ENCODE data around the gene PI4K2A.

PI4K2A gene

DNA sequence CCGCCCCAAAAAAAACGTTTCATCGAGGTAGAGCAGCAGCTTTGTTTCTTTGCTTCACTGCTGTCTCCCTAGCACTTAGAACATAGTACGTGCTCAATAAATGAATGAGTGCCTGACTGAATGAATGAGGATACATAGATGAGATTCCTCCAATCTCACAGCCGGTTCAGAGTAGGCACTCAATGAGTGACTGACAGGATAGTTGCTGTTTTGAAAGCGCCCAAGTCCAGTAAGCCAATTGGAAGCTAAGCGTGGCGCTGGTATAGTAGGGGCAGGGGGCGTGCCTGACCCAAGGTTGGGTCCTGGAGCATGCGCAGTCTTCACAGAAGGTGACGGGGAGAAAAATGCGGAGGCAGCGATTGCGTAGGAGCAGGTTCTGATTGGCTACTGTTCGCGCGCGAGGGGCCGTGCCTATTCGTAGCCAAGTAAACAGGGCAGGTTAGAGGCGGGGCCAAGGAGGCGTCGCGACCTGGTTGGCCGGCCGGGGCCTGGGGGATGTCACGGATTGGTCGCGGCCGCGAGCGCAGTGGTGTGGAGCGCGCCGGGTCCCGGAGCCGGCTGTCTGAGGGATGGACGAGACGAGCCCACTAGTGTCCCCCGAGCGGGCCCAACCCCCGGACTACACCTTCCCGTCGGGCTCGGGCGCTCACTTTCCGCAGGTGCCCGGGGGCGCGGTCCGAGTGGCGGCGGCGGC lies at the start of gene PI4K2A:
Gene PI4K2A (plus strand): TSS at position 498 of the 694 bp plus-strand sequence. CDS start 72 bp downstream, at position 570.
- DNase-seq, result peak; percentile 99

DNA sequence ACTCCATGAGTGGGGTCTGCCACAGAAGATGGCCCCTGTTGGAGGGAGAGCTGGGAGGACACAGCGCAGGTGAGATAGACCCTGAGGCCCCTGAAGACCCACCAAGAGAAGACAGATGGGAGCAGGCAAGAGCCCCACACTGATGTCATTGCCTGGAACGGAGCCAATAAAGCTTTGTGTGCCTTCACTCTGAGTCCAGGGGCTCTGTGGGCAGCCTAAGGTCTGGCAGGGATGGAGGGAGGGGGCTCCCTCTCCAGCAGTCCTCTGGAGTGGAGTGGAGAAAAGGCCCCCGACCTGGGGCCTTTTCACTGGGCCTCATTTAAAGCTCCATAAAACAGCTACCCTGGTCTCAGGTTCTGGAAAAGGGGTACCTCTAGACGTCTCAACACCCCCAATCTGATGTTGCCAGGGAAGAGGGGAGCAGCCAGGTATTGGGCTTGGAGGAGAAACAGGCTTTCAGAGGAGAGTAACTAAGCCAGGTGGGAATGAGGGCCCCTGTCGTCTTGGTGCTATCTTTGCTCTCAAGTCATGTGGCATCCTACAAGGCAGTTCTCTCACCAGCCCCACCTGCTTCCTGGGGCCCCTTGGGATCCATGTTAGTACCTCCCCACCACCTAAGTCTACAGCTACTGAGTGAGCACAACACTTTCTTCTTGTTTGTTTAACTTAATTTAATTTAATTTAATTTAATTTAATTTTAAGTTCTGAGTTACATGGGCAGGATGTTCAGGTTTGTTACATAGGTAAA lies 49.5 kb upstream of the PI4K2A start:
- DNase-seq, result no peak

DNA sequence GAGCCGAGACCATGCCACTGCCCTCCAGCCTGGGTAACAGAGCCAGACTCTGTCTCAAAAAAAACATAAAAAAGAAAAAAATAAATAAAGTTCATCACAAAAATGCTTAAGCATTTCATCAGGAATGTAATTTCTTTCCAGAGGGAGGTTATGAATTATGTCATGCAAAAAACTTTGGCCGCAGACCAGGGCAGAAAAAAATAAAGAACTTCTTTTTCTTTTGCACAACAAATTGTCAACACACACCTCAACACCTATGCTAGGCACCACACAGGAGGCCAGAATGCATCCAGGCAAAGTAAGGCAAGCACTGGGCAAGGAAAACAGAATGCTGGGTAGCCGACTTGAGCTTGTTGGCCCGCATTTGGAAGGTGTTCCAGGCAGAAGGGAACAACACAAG lies 47.0 kb upstream of the PI4K2A start:
- no peak for DNase-seq

DNA sequence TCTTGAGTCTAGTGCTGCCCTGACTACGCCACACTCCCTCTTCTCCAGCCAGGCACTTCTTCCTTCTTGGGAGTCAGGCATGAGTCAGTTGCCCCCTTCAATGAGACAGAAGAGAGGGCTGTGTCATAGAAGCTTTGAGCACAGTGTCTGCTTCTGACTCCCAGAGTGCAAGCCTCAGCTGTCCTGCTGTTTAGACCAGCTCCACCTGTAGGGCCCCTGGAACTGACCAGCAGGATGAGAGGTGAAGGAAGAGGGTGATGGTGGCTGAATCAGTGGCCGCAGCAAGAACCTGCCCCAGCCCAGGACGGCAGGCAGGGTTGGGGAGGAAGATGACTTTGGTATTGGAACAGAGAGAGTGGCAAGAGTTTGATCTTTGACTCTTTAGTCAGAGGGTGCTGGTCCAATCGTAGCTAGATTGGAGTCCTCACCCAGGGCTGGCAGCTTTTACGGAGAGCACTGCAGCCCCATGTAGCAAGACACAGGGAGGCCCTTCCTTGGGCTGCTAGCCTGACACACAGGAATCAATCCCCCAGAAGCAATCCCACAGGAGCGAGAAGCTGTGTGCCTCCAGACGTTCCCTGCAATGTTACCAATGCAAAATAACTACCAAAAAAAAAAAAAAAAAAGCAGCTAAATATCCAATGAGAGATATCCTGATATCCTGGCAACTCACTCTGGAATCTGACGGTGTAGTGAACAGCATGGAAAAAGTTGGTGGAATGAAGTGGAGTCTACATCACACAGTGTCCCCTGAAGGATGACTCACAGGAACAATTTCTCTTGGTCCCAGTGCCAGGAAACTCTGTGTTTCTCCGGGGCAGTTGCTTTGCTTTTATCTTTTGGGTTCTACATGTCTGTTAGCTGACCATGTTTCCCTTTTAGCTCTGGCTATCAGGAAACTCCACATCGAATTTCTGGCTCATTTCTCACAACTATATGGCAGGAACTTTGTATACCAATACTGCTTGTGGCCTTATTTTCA lies 44.1 kb upstream of the PI4K2A start:
- DNase-seq, result peak; percentile 45

DNA sequence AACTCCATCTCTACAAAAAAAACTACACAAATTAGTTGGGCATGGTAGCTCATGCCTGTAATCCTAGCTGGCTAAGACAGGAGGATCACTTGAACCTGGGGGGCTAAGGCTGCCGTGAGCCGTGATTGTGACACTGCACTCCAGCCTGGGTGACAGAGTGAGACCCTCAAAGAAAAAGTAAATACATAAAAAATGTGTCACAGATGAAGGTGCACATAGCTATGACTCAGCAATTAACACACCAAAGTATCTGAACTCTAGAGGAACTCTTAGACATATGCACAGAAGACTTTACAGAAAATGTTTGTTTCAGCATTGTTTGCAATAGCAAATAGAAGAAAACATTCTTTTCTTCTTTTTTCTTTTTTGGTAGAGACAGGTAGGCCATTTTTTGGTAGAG lies 42.7 kb upstream of the PI4K2A start:
- no peak for DNase-seq

DNA sequence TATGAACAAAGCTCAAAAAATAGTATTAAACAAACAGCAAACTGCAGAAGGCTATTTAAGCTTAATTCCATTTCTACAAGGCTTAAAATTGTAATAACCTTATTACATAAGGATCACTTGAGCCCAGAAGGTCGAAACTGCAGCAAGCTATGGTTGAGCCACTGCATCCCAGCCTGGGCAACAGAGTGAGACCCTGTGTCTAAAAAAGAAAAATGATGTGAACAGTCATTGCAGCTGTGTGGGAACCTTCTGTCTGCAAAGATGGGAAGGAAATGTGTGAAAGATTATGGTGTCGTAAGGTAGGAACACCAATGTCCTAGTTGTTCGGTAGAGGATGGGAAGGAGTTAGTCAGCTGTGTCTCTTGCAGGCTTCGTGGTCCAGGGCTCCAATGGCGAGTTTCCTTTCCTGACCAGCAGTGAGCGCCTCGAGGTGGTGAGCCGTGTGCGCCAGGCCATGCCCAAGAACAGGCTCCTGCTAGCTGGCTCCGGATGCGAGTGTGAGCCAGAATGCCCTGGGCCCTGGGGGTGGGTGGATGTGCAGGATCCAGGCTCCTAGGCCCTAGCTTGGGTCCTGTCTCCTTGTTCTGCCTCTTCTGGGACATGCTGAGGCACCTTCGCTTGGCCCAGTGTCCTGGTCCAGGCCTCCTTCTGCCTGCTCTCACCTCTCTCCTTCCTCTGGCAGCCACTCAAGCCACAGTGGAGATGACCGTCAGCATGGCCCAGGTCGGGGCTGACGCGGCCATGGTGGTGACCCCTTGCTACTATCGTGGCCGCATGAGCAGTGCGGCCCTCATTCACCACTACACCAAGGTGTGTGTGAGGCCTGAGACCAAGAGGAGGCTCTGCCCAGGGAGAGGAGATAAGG lies 41.8 kb upstream of the PI4K2A start:
- no peak for DNase-seq

DNA sequence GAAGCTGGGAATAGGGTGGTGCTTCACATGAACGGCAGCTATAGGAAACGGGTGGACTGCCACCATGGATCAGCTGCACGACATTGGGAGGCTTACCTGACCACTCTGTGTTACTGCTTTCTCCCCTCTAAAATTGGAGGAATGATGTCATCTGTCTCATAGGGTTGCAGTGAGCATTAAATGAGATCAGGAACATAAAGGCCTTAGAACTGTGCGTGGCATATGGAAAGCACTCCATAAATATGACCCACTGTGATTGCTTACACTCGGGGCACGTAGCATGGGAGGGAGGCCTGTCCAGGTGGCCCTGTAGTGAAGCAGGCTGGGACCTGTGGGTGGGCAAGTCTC lies 41.2 kb upstream of the PI4K2A start:
- DNase-seq, result no peak

DNA sequence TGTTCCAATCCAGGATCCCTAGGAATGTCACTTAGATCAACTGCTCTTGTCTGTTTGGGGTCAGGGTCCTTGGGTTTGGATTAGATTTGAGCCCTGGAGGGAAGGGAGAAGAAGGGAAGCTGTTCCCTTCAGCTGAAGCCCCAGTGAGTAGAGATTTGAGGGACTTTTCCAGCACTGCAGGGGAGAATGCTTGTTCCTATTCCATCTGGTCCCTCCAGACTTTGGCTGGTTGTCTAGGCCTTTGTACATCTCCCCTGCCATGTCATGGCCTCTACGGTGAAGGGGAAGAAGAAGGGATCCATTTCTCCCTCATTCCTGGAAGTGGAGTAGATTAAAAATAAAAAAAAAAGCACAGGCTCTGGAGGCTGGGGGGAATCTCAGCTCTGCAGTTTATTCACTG lies 39.9 kb upstream of the PI4K2A start:
- DNase-seq, result no peak

DNA sequence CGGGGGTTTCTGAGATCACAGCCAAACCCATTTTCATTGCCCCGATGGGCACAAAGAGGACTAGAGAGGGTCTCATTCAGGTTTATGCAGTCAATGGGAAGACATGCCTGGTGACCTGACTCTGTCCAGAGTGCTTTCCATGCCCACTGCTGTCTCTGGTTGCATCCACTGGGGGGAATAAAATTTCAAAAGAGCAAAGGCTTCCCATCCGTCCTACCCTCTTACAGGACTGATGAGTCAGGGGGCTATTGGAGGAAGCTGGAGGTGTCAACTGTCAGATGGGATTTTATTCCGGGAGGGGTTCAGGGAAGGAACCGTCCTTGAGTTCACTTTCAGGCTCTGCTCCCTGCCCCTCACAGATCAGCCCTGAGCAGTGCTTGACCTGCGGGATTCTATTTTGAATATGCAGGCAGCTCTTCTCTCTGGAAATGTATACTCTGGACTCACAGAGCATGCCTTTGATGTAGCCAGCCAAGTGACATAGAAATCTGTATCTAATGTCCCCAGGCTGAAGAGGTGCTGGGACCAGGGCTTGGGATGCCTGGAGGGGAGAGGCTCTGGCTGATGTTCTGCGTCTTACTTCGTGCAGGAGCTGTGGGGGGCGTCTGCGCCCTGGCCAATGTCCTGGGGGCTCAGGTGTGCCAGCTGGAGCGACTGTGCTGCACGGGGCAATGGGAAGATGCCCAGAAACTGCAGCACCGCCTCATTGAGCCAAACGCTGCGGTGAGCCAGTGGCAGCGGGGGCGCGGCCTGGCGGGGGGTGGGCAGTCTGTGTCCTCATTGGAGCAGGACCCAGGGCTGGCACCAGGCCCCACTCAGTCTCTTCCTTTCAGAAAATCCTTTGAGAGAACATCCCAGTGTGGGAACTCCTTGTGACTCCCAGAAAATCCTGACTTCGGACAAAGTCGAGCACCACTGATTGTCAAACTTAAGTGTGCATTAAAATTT lies 38.9 kb upstream of the PI4K2A start:
- no peak for DNase-seq

DNA sequence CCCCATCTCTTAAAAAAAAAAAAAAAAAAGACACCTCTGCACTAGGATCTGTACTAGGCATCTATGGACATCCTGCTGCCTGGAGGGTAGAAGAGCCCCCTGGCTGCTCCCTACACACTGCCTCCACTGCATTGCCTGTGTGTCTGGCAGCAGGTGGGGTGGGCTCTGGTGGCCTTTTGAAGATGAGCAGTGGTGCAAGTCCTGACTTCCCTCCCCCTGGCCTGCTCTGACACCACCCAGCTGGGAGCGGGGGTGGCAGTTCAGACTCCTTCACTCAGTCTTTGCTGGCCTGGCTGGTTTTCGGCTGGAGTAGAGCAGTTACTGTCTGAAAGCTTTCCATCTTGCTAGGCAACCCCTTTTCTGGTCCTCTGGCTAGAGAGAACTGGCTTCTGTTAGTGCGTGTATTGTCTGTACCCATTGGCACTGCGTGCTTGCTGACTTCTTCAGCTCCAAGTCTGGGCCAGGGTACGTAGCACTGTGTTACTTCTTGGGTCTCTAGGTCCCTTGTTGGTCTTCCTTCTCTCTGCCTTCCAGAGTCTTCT lies 33.3 kb upstream of the PI4K2A start:
- DNase-seq, result no peak

DNA sequence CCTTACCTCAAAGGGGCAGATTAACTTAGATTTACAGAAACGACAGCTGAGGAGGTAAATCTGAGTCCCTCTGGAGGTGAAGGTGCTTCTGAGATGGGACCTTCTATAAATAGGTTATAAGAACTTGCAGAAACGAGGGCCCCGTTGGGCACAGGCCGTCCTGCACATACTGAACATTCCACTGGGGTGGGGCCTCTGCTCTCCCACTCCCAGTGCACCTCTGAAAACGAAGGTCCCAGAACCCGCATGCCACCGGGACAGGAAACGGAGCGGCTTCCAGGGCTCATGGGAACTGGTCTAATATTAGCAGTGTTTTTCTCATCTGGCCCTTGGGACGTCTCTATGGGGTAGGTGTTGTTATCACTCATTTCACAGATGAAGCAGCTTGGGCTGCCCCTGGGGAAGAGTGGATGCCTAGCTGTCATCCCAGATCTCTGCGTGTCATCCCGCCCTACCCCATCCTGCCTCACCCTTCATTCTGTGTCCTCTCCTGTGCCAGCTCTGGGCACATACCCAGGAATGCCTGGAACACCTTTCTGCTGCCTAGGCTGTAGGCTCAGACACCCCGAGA lies 31.4 kb upstream of the PI4K2A start:
- DNase-seq, result no peak

DNA sequence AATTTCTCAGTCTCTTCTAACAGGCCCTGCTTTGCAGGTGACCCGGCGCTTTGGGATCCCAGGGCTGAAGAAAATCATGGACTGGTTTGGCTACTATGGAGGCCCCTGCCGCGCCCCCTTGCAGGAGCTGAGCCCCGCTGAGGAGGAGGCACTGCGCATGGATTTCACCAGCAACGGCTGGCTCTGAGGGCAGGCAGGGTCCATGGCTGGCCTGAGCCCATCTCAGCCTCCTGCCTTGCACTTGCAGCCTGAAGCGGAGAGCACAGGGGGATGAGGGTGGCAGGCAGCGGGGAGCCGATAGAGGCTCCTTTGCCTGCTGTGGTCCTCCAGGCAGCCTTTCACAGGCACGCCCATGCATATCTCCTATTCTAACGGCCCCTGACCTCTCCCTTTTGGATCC lies 29.0 kb upstream of the PI4K2A start:
- no peak for DNase-seq

DNA sequence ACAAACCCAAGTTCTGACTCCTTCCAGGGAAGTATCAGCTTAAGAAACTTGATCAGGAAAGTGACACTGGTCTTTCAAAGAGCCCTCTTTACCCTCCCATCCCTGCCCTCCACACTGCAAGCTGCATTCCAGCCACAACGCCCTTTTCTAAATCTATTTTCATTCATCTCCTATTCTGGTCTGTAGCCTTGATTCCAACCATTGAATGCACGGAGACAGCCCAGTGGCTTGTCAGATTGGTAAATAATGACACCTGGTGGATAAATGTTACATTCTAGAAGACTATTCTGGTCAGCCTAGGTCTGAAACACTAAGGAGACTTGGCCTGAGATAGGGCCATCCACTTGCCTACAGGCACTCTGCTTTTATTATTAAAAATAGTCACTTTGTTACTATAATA lies 28.1 kb upstream of the PI4K2A start:
- no peak for DNase-seq

DNA sequence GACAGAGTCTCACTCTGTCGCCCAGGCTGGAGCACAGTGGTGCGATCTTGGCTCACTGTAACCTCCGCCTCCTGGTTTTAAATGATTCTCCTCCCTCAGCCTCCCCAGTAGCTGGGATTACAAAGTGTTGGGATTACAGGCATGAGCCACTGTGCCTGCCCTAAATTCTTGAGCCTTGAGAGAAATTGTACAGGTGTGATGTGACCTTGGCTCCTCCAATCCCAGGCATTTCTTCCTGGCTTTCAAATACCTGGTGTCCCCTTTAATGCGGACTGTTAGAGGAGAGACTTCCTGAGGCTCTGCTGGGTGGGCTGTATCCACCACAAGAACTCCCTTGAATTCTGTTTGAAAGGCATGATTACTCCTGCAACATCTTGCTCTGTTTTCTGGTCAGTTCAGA lies 22.2 kb upstream of the PI4K2A start:
- no peak for DNase-seq

DNA sequence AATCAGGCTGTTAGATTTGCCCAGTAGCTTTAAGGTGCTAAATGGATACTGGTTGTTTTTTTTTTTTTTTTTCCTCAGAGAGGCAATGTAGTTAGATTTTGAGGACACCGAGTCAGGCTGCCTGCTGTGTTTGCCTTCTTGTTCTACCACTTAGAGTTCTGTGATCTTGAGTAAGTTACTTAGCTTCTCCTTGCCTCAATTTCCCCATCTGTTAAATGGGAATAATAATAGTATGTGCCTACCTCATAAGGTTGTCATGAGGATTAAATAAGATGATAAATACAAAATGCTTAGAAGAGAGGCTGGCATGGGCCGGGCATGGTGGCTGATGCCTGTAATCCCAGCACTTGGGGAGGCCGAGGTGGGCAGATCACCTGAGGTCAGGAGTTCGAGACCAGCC lies 21.7 kb upstream of the PI4K2A start:
- no peak for DNase-seq

DNA sequence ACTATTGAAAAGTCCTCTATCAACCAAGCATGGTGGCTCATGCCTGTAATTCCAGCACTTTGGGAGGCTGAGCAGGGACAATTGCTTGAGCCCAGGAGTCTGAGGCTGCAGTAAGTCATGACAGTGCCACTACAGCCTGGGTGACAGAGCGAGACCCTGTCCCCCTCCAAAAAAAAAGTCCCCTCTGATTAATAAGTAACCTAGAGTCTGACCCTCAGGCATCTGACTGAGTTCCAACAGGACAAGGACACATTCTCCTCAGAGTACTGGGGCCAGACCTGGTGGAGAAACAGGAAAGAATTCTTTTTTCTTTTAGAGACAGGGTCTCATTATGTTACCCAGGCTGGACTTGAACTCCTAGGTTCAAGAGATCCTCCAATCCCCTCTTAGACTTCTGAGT lies 17.2 kb upstream of the PI4K2A start:
- no peak for DNase-seq

DNA sequence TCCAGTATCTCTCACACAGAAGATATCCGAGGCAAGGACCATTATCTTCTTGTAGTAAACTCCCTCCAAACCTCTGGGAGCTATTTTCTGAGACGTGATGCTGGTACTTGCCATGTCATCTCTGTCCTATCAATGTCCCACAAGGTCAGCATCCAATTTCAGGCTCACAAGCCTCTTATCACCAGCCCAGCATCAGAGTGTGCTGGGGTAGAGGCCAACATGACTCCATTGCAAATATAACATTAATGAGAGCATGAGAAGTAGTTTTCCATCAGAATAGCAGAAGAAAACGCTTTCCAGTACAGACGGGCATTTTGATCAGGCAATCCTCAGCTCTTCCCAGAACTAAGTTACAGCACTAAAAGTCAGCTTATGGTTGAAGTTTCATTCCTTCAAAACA lies 12.7 kb upstream of the PI4K2A start:
- DNase-seq, result no peak

DNA sequence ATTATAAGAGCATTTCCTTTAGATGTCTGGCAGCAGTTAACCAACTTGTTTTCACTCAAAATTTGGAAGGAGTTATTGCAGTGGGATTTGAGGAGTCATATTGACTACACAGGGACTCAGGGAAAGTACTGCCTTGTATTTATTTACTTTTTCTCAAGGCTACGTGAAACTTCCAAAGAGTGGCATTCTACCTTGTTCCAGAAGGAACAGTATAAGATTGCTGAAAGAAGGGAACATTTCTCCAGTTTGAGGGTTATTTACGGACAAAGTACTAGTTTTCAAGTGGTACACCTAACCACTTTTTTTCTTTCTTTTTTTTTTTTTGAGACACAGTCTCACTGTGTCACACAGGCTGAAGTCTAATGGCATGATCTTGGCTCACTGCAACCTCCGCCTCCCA lies 12.2 kb upstream of the PI4K2A start:
- DNase-seq, result no peak

DNA sequence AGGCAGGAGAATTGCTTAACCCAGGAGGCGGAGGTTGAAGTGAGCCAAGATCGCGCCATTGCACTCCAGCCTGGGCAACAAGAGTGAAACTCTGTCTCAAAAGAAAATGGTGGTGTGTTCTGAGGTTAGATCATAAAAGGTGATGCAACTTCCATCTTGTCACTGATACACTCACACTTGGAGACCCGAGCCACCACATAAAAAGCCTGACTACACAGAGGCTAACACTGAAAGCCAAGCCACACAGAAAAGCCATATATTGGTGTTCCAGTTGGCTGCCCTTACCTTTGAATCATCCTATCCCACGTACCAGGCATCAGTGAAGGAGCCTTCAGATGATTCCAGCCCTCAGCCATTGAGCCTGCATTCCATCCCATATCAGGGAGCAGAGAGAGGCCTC lies 11.2 kb upstream of the PI4K2A start:
- no peak for DNase-seq

DNA sequence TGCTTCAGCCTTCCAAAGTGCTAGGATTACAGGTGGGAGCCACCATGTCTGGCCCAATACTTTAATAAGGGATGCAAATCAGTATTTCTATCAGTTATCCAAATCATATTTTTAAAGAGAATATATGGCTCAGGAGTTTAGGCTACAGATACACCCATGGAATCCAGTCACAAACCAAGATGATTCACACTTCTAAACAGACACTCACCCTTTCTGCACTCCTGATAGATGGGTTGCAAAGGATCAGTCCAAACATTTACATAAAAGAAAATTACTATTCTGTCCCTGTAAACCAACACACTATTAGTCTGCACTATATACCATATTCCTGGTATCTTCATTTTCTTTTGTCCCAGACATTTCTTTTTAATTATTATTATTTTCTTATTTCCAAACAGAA lies 9.4 kb upstream of the PI4K2A start:
- DNase-seq, result no peak

Data from T1000 (cell line).